Measurements from ENCODE around the gene CYS1. TPM values are rescaled to one million over a fixed set of nuclear protein-coding genes. Genes with fewer than 3 reads are reported as not detected.
"Not testable (repeated sequence)": the region's sequence is repeated elsewhere in the genome, so short reads cannot be mapped to it uniquely, and the experiment has no call there.

Gene CYS1
- total RNA-seq, 1 donor from 2014 or later = 4.0 TPM

DNA sequence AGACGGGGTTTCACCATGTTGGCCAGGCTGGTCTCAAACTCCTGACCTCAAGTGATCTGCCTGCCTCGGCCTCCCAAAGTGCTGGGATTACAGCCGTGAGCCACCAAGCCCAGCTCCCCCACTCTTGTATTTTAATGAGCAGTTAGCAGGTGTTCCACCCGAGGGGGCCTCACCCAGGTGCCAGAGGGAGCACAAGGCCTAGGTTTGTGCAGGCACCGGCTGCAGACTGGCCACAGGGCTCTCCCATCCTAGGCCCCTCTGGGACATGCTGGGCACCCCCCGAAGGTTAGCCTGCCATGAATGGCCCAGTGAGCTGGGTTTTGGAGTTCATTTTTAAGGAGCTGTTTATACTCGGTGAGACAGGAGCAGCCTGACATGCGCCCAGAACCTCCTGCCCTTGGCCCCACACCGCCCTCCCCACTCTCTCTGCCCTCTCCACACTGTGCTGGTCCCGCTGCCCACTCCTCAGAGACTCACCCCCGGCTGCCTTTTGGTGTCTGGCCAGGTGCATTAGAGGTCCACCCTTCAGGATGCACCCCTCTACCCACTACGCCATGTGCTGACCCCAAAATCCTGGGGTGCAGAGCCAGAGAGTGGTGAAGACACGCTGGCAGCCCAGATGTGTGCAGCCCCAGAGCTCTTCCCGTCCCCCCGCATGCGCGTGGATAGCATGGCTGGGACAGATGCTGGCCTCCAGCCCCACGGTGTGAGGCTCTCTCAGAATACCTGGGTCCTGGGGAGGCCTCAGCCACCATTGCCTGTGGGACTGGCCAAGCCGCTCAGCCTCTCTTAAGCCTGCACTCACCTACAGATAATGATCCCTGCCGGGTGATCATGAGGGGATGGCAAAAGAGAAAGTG is 48.1 kb downstream of the CYS1 start:
- DNase-seq (ENCODE audit: low spot score) = no peak

DNA sequence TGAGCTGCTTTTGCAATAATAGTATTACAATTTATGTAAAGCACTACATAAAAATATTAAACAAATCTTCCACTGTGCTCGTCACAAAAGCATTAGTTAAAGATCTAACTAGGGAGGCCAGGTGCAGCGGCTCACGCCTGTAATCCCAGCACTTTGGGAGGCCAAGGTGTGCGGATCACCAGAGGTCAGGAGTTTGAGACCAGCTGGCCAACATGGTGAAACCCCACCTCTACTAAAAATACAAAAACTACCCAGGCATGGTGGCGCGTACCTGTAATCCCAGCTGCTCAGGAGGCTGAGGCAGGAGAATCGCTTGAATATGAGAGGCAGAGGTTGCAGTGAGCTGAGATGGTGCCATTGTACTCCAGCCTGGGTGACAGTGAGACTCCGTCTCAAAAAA is 49.4 kb downstream of the CYS1 start:
- not testable (repeated sequence) for DNase-seq (ENCODE audit: low spot score)

DNA sequence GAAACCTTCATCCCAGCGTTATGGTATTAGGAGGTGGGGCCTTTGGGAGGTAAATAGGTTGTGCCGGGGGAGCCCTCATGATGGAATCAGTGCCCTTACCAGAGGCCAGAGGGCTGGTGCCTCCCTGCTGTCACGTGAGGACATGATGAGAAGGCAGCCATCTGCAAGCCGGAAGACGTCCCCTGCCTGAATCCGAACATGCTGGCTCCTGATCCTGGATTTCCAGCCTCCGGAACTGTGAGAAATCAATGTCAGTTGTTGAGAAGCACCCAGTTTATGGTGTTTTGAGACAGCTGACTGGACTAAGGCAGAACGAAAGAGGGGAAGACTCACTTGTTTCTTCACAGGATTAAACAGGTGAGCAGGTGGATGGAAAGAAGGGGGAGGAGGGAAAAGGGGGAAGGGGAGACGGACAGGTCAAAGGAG is 49.9 kb downstream of the CYS1 start:
- DNase-seq (ENCODE audit: low spot score) = no peak

DNA sequence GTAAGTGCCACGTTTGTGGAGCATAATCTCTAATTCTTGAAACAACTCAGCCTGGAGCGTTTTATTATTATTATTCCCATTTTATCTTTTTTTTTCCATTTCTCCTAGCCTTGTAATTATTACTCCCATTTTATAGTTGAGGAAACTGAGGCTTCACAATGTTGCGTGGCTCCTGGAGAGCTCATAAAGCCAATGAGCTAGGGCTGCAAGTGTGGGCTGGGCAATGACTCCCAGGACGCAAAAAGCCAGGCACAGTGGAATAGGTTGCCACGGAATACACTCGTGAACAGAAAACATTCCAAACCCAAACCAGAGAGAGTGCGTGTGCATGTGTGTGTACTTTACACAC is 50.4 kb downstream of the CYS1 start:
- no peak for DNase-seq (ENCODE audit: low spot score)

DNA sequence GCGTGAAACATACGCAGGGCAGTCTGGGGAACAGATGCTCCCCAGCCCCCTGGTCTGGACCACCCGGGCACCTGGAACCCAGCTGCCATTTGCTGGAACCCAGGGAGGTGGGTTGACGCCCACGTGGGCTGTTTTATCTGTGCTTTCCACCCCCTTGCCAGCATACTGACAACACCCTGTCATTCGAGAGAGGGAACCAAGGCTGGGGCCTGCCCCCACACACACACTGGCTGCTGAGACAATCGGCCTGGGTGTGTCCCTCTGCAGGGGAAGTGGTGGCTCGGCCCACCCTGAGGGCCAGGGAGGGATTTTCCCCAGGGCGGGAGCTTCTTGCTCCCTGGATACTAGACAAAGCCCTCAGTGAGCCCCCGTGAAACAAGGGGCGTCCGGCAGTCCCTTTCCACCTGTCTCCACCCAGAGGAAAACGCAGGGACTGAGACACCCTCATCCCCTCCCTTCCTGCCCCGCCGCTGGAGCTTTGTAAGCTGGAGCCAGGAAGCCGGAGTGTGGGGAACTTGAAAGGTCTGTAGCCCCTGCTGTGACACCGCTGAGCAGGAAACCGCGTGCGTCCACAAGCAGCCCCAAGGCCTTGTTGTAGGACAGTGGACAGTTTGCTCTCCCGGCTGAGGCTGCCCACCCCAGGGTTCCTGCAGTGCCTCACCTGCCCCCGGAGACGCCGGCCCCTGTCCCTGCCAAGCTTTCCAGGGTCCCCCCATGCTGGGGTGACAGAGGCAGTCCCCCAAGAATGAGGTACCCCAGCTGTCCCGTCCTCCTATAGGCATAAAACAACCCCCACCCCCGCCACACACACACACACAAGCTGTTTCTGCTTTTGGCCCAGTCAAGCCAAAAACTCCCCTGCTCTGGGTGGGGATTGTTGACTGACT is 51.0 kb downstream of the CYS1 start:
- peak; percentile 54 for DNase-seq (ENCODE audit: low spot score)

DNA sequence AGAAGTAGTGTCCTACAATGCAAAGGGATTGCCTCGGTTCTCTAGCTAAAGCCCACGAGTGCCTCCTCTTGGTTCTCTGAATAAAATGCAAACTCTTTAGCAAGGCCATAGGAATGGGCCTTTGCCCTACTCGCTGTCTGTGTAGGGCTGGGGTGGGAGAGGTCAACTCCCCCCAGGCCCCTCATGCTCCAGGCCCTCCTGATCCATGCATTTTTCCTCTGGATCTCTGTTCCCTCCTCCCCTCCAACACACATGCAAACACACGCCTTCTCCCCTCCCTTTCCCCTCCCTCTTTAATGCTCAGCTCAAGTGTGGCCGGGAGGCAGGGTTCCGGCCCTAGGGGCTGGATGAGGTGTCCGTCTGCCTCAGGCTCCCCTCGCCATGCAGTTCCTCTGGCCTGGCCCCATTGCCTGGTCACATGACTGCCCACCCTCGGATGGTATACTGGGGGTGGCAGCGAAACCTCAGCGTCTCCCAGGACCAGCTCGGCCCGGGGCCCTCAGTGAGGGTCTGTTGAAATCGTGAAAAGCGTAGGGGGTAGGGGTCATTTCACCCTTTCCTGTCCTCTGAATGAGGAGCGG is 51.7 kb downstream of the CYS1 start:
- peak; percentile 40 for DNase-seq (ENCODE audit: low spot score)

DNA sequence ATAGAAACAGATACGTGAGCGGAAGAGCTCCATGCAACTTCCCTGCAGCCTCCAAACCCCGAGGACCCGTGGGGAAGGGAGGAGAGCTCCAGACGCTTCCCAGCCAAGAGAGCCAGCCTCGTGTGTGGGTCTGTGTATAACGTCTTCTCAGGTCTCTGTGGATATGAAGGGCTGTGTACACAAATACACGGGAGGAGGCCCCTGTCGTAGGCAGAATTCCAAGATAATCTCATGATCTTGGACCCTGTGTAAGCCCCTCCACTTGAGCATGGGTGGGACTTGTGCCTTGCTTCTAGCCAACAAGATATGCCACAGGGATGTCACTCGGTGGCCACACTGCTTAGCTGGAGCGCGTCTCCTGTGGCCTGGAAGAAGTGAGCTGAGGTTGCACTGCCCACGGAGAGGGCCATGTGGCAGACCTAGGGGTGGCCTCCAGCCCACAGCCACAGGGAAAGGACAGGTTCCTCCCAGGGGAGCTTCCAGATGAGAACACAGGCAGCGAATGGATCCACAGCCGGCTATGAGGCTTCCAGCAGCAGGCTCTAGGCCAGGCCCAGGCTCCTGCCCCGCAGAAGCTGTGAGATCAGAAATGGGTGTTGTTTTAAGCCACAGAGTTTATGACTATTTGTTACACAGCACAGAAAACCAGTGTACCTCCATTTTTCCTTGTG is 52.4 kb downstream of the CYS1 start:
- DNase-seq (ENCODE audit: low spot score) = peak; percentile 37

DNA sequence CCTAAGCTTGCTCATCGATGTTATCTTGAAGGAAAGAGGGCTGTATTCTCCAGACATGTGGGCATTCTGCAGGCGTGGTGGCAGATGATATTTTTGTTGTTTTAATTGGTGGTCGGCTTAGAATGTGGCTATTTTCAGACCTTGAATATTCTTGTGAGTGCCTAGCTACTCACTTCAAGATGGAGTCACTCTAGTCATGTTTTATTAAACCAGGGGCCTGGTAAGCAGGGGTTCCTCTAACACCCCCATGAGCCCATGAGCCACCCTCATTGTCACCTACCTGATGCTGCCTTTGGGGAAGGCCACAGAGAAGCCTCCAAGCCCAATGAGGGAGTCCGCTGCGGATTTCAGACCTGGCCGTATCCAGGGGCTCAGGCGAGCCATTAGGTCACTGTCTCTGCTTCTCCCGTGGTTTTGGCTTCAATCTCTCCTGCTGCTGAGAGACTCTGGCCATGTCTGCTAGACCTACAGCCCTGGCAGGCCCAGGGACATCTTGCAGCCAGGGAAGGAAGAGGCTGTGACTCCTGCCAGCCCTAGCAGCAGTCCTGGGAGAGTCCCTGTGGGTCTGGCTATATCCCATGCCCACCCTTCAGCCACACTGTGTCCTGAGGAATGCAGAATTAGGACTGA is 53.2 kb downstream of the CYS1 start:
- DNase-seq (ENCODE audit: low spot score) = no peak

DNA sequence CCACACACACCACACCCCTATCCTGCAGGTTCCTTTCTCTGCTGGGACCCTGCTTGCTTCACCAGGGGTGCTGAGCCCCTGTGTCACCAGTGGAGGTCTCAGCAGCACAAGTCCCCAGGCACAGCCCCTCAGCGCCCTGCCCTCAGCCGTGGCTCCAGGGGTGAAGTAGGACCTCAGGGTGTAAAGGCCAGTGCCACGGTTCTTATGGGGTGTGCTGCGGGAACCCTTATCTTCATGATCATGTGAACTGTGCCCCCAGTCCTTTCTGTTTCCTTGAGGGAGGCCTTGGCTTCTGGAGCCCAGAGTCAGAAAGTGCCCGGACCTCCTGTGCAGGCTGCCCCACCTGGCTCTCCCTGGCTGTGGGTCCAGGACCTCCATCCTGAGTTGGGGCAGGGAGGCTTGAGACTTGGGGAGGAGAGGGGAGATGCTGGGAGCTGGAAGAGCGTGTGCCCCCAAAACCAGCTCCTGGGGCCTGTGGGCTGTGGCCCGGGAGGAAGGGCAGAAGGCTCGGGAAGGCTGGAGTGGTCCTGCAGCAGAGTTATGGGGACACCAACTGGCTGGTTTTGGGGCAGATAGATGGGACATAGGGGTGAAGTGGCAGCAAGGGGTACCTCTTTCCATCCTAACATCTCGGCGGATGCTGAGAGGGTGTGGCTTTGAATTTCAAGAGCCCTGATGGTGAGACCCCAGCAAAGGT is 57.1 kb downstream of the CYS1 start:
- DNase-seq (ENCODE audit: low spot score) = no peak

DNA sequence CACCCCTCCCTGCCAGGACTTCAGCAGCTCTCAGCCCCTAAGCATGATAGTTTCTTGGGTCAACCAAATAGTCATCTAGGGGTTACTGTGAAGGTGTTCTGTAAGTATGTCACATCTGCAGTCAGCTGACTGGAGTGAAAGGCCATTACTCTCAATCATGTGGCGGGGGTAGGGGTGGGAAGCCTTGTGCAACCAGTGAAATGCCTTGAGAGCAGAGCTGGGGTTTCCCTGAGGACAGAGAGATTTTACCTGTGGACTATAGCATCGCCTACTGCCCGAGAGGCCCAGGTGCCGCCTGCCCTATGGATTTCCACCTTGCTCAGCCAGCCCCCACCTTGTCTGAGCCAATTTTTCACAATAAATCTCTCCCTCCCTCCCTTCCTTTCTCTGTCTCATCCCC is 57.8 kb downstream of the CYS1 start:
- DNase-seq (ENCODE audit: low spot score) = peak; percentile 76

DNA sequence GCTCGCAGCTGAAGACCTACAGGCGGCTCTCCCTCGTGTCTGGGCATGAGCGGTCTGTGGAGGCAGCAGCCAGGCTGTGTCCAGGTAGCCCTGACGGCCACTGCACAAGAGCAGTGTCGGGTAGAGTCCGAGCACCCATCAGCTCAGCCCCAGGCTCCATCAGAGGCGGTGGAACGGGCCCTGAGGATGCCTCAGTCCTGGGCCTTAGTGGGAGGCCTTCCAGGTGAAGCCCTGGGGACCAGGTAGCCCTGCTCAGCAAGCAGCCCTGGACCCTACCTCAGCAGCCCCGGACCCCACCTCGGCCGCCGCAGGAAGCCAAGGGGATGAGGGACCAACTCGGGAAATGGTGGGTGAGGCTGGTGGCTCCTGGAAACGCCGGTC is 58.2 kb downstream of the CYS1 start:
- no peak for DNase-seq (ENCODE audit: low spot score)

DNA sequence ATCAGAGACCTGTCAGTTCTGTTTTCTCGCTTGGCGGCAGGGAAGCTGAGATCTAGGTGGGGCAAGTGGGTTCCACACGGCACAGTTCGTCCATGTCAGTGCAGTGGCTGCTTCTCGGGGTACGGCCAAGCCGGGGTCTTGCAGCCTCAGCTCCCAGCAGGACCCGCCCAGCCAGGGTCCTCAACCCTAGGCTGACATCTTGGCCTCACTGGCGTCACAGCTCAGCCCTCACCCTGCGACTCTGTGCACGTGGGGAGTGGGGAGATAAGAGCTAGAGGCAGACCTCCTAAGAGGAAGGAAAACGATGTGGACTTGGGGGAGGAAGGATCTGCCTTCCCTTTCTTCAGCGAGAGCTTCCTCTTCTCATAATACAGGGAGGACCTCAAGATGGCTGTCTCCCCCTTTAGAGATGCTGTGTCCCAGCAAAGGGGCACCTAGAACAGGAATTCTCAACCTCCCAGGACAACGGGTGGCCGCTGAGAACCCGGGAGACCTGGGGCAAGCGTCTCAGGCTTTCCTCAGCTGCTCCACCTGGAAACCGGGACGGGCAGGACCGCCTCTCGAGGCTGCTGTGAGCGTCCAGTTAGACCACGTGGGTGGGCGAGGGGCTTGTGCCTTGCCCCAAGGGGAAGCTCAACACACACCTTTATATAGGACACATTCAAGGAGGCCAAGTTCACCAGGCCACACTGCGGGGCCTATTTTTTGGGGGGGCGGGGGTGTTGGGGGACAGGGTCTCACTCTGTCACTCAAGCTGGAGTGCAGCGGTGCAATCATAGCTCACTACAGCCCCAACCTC is 60.4 kb downstream of the CYS1 start:
- DNase-seq (ENCODE audit: low spot score) = no peak

DNA sequence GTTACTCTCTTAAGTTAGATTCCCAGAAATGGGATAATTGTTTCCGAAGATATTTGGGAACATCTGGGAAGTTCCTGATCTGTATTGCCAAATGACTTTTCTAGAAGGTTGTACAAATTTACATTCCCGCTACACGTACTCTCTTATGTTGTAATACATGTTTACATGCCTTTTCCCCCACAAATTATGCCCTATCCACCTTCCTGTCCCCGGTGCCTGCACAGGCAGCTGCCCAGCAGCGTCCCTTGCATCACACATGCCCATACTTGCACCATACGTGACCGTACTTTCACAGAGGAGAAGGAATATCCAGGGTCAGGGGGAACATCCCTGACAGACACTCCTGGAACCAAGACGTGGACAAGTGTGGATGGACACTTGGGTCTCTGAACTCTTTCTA is 61.0 kb downstream of the CYS1 start:
- peak; percentile 74 for DNase-seq (ENCODE audit: low spot score)

DNA sequence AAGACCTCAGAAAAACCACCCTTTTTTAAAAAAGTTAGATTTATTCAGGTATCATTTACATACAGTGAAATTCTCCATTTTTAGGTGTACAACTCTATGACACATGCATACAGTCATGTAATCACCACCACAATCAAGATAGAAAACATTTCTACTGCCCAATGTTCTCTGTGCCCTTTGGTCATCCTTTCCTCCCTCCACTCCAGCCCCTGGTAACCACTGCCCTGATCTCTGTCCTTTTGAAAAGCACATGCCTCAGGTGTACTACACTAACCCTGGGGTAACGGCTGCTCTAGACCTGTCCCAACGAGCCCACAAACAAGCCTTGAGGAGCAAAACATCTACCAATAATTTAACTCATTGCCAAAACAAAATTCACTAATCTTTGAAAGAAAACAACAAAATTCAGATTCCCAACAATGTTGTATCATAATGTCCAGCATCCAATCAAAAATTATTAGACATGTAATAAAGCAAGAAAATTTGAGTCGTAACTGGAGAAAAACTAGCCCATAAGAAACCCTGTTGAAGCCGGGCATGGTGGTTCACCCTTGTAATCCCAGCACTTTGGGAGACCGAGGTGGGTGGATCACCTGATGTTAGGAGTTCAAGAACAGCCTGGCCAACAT is 62.8 kb downstream of the CYS1 start:
- no peak for DNase-seq (ENCODE audit: low spot score)

DNA sequence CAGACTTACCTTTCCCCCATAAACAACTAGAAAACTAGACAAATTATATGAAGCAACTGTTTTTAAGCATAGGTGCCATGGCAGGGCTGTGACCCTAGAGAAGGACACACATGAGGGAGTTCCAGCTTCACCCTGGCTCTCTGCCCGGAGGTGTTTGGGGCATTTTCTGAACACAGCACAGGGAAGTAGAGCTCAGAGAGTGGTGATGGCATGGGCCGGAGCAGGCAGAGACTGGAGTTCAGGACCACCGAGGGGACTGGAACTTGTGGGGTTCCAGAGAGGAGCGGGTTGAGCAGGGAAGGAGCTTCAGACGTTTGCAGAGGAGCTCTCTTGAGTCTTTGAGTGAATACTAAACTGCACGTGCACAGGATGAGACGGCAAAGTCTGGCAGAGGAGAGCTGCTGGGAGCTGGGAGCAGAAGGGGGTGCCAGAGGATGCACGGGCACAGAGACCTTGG is 63.4 kb downstream of the CYS1 start:
- no peak for DNase-seq (ENCODE audit: low spot score)

DNA sequence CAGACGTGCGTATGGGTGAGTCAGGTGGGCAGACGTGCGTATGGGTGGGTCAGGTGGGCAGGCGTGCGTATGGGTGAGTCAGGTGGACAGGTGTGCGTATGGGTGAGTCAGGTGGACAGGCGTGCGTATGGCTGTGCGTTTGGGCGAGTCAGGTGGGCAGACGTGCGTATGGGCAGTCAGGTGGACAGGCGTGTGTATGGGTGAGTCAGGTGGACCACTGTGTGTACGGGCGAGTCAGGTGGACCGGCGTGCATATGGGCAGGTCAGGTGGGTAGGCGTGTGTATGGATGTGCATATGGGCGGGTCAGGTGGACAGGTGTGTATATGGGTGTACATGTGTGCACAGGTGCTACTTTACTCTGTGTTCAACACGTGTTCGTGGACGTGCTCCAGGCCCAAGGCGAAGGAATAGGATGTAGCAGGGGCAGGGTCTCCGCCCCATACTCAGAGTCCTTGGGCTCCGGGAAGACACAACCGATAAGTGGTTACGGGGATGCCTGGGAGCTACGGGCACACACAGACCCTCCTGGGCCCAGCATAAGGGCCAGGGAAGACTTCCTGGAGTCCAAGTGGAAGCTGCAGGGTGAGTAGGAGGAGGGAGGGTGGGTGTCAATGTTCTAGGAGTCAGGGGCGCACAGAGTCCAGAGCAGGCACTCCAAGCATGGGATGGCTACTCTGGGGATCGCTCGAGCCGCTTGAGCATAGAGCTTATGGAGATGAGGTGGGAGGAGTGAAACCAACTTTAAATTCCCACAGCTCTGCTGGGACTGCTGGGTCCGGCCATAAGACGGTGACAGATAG is 64.0 kb downstream of the CYS1 start:
- no peak for DNase-seq (ENCODE audit: low spot score)

DNA sequence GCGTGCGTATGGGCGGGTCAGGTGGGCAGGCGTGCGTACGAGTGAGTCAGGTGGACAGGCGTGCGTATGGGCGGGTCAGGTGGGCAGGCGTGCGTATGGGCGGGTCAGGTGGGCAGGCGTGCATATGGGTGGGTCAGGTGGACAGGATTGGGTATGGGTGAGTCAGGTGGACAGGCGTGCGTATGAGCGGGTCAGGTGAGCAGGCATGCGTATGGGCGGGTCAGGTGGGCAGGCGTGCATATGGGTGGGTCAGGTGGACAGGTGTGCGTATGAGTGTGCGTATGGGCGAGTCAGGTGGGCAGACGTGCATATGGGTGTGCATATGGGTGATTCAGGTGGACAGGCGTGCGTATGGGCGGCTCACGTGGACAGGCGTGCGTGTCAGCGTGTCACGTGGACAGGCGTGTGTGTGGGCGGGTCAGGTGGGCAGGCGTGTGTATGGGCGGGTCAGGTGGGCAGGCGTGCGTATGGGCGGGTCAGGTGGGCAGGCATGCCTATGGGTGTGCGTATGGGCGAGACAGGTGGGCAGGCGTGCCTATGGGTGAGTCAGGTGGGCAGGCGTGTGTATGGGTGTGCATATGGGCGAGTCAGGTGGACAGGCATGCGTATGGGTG is 64.7 kb downstream of the CYS1 start:
- DNase-seq (ENCODE audit: low spot score) = not testable (repeated sequence)
